ENCODE results near the gene GNAO1.

GNAO1 gene

DNA sequence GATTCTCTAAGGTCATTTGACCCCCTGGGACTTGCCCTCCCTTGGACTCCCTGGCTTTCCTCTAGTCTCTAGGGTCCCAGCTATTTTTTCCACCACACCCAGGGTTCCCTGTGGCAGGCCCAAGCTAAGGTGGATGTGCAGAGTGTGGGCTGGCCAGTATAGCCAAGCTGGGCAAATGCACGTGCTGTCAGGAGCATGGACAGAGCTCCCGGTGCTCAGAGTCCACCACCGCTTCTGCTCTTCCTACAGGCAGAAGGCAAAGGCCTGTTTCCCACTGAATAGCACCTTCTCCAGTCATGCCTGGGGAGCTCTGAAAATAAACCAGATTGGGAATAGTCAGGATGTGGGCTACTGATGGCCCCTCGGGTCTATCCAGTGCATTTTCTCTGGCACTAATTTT is 53.3 kb downstream of the GNAO1 start:
- DNase-seq = no peak

DNA sequence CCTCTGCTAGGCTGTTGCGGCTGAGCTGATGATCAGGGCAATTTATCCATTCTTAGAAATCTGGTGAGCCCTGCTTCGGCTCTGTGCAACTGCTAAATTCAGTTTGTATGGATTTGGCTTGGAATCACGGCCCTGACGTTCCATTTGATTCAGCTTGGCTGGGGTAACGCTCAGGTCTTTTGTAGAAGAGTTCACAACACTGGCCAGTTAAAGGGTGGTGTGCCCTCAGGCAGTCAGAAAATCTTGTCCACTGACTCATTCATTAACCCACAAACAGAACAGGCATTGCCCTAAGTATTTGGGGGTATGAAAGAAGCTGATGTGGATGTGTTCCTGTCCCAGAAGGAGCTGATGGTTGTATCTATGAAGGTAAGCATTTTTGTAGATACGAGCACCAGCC is 53.9 kb downstream of the GNAO1 start:
- no peak for DNase-seq

DNA sequence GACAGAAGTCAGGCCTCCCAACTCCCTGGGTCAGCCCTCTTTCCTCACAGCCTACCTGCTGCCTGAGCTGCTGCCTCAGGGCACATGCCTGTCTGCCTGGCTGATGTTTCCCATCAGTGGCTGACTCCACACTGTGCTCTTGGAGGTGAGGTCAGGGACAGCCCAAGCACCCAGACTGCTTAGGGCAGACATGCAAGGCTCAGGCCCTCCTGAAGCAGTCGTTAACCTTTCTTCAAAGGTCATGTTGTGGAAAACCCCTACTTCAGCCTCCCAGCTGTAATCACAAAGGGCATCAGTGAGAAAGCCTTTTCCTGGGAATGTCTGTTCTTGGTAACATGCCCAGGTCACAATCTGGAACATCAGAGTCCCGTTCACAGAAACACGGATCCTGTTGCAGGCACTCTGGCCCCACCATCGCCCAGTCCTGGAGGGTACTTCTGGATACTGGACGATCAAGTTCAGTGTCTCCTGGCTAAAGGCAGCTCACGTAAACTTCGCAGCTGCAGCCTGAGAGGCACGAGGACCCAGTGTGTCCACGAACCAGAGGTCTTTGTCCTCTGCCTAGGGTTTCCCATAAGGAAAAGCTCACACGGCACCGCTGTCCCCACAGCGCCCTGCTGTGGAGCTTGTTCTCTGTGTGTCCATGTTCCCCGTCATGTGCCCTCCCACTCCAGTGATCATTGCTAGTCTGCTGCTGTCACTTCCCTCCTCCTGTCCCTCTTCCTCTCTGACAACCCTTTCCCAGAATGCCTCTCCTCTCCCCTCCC is 54.9 kb downstream of the GNAO1 start:
- no peak for DNase-seq

DNA sequence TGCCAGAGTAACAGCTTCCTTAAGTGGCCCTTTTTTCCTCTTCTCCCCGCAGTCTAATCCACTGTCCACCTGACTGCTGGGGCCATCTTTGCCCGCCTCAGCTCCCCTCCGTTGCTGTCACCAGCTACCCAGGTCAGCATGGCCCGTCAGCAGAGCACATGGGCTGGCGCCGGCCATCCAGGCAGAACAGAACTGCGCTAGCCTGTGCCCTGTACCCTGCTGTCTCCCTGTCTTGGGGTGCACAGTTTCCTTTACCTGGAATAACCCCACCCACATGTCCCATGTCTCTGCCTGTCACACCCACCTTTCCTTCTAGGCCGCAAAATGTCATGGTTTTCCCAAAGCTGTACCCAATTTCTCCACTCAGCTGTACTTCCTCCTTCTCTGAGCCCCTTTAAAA is 55.7 kb downstream of the GNAO1 start:
- no peak for DNase-seq

DNA sequence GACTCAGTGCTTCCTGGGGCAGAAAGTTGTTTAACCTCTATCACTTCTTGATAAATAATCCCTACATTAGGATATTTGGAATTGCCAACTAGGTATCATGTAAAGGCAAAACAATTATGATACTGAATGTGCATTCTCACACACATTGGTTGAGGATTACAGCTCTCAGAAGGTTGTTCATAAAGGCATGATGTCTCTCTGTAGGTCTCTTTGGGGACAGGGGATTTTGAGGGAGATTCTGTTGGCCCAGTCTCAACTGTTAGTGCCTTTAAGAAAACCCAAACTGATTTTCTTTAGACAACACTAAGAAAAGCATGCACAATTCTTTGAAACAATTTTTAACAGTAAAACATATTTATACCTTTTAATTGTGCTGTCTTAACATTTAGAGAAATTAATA is 56.5 kb downstream of the GNAO1 start:
- no peak for DNase-seq

DNA sequence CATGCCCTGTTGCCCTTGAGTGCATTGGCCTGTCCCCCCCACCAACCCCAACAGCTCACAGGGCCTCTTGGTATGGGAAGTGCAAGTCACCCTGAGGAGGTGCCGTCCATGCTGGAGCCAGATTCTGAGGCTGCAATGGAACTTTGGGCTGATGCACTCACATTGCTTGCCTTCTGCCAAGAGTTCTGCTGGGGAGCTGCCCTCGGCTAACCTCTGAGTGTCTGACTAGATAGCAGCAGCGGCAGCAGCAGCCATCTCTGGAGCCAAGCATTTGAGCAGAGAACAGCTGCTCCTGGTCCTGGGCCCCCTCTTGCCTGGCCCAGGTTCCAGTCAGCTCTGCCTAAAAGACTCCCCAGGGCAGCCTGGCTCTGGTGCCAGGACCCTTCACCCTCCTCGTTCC is 61.5 kb downstream of the GNAO1 start:
- no peak for DNase-seq

DNA sequence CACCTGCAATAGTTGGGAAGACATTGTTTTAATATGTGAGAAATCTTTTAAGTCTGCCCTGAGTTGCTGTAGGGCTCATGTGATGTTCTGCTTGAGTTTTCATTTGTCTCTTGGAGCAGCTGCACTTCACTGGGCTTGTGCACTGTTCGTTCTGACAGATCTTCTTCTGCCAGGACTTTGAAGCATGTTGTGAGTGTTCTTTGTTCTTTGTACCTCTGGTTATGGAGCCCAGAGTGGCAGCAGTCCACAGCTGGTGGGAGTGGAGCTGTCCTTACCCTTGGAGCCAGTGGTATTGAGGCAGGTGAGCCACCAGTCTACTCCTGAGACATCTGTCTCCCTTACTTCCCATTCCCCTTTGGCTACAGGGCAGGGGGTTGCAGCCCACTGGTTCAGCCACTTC is 64.6 kb downstream of the GNAO1 start:
- no peak for DNase-seq

DNA sequence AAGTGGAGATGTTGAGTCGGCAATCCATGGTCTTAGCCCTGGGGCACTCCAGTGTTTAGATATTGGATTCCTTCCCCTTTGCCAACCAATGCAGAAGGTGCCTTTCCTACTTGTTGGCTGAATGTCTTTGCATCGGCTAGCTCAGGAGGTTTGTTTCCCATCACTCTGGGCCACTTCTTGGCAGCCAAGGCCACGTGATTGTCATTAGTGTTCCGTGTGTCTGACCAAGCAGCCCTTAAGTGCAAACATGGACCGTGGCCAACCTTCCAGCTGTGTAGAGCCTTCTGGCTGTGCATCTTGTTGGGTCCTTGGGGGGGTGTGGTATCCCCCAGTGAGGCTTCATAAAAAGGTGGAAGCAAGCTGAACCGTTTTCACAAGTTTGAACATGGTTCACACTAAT is 66.0 kb downstream of the GNAO1 start:
- no peak for DNase-seq

DNA sequence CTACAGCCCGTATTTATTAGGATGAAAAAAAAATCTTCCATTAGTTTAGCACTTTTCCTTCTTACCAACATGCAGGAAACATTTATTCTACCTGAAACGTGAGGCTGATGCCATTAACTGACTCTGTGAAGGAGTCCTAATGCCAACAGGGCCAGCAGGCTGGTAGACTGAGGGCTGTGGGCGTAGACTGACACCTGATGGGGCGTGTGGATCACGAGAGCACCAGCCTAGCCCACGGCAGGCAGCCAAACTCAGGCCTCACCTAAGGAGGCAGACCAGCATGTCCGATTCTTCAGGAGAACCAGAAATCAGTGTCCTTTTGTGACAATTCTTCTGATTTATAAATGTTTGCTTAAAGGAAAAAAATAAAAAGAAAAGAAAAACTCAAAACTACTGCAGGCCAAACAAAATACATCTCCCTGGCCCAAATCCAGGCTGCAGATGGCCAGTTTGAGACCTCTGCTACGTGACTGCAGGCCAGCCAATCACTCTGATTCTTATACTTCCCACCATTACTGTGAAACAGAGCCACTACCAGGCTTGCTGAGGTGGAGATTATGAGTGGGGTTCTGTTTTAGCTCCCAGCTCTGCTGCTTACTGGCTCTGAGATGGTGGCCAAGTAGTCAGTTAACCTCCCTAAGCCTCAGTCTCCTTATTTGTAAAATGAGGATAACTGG is 66.5 kb downstream of the GNAO1 start:
- DNase-seq = no peak

DNA sequence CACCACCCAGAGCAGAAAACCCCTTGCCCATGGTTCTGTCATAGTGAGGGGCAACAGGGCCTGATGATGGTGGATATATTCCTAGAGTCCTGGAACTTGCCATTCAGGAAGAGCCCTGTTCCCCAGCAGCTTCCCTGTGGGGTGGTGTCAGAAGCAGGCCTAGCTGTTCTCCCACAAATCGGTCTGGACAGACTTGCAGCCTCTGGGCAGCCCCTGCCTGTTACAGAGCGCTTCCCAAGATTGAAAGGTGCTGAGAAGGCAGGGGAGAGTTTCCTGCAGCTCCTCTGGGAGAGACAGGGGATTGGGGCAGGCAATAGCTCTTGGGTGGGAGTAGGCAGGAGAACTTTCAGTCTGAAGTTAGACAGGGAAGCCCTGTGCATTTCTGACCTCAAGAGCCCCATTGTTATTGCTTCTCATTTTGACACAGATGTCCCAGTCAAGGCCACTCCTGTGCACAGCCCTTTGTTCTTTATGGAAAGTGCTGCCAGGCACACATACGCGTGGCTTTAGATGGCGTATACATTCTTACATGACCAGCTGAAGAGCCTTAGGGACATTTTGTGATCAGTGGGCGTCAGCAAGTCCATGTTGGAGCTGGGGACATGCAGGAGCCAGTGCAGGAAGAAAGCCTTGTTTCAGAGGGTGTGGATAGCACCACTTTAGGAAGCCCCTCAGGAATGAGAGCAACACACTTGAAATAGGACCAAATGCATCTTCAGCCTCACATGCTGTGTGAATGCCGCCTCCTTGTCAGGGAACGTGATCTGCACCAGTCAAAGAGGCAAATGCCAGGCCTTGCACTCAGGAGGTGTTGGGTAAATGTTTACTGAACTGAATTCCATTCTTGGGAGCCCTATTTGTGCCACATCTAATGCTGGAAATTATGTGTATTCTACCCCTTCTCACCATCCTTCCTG is 67.5 kb downstream of the GNAO1 start:
- DNase-seq = no peak

DNA sequence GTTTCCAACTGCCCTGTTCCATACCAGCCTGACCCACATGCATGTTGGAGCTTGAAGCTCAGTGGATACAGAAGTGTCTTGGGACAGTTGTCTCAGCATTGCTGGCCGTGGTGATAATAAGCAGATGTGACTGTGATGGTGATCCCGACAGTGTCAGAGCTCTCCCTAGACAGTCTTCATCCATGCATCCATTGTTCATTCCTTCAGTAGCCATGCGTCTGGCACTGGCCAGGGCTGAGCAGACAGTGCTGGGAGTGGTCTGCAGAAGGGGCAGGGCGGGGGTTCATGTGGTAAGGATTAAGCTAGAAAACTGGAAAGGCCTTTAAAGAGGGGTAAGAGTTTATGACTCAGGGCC is 68.1 kb downstream of the GNAO1 start:
- DNase-seq = no peak

DNA sequence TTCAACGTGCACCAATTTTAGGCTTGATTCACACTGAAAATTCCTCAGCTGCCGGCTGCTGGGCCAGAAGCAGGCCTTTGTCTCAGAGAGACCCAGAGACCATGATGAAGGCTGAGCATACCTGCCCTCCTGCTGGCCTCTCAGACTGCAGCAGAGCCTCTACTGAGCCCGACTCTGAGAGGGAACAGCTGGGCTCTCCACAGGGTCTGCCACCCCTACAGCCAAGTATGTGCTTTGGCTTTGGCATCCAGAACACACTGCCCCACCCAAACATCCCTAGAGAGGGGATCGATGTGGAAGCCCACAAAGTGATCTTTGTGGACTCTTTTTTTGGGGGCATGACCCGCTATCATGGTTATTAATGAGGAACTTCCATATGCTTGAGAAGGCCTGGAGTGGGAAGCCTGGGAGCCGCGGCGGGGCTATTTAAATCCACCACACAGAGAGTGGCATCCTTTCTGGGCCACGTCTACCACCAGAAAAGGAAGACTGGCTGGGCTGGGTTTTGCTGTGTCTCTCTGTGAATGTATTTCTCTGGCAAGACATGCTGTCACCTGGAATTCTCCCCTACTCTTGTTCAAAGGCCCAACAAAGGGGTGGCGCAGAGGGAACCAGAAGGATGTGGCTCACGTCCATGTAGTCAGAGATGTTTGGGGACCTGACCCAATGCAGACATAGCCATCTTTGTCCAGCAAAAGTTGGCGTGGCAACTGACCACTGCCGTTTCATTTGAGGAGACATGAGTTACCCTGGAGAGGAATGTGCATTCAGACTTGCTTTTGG is 69.3 kb downstream of the GNAO1 start:
- no peak for DNase-seq

DNA sequence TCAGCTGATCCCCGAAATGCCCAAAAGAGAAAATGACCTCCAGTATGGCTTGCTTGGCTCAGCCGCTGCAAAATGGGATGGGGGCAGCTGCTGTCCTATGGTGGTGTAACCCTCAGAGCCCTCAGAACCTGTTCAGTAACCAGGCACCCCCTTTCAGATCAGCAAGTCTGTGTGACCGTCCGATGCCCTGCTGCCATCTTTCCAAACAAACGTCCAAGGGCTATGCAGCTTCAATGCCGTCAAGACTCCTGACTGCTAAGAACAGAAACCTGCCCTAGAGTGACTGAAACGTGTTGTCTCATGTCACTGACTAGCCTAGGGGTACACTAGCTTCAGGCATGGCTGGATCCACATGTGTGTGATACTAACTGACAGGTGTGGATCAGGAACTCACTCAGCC is 70.4 kb downstream of the GNAO1 start:
- no peak for DNase-seq

DNA sequence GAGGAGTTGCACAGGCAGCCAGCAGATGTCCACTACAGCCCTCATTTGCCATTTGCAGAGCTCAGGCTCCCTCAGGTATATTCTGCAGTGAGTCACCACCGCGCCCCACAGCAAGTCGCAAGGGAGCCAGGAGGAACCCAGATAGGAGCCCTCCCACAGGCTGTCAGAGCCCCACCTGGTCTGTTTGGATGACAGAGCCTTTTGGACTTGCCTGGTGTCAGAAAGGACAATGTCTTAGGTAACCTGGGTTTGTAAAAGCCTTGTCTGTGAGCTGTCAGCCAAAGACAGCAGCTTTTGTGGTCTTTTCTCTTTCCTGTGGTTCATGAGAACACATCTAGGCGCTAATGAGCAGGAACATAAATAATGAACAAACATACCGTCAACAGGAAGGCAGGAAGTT is 70.9 kb downstream of the GNAO1 start:
- DNase-seq = no peak

DNA sequence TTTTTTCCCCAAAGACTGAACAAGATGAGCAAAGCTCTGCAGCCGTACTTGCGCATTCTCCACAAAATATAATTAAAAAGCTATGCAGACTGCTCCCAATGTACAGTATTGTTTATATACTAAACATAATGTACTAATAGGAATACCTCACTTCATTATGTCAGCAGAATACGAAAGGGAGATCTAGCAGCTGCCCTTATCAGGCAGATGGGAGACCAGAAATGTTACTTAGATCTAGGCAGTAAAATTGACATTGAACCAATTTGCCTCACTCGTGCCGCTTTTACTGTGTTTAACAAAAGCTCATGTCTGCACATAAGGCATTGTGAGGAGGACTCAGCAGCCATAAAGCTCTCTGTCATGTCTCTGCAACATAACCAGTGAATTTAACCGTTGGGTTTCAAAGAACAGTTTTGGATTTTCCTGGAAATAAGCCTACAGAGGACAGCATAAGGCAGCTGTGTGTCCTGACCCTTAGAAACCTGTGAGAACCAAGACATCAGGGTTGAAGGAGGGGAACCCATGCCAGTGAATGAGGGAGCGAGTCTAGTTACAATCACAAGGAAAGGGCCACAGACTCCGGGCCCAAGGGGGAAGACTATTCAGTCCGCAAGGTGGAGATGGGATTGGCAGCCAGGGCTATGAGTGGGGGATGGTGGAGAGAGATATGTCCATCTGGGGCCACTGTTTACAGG is 71.4 kb downstream of the GNAO1 start:
- no peak for DNase-seq

DNA sequence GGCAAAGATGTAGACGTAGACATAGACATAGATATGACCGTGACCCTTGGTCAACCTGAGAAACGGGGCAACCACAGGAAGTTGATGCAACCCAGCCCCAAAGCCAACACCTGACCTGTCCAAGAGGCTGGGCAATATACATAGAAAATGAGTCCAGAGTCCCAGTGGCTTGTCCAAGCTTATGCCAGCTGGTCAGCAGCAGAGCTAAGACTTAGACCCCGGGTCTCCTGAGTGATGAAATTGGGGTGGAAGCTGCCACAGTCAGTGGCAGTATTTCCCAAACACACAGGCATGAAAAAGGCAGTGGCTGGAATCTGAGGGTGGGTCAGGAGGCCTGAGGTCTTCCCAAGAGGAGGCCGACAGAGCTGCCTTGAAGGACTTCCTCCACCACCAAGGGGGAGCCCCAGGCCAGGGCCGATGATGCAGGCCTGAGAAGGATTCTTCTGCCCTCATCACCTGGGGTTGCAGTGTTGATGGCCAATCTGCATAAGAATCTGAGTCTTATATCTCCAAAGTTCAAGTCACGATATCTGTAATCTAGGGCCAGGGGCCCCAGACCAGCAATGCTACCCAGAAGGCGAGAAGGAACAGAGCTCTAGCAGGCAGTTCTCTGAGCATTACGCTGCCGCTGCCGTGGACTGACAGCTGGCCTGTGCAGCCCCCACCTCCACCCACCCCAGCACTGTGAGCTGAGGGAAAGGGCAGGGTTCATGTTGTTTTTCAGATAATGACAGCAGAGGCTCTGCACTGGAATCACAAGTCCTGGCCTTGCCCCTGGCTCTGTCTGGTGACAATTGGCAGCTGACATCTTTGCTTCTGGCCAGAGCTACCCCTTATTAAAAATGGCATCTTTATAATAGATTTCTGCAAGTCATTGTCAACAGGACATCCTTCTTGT is 72.7 kb downstream of the GNAO1 start:
- DNase-seq = no peak

DNA sequence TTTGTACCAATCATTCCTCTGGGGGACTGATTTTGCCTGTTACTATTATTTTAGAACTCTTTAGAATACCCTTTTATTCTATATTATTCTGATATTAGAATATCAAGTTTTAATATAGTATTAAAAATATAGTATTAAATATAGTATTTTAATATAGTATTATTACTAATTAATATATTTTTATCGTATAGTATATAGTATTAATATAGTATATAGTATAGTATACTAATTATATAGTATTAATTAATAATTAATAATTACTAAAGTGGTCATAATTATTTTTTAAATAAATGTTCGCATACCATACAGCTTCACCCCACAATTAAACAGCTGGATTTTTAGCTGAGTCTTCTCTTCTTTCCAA is 73.3 kb downstream of the GNAO1 start:
- DNase-seq = no peak

DNA sequence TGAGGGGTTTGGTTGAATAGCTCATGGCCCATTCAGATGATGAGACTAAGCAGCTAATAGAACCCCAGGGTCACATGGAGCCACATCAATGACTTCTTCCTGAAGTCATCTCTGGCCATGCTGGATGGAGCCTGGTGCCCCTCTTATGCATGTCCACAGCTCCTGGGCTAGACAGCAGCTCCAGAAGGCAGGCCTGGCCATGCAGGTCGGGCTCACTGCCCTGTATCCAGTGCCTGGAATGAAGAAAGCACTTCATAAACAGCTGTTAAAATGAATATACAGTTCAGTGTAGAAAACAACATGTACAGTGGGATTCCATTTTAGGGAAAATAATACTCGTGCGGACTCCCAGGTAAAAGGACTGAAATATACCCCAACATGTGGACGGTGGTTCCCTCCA is 73.9 kb downstream of the GNAO1 start:
- DNase-seq = no peak

DNA sequence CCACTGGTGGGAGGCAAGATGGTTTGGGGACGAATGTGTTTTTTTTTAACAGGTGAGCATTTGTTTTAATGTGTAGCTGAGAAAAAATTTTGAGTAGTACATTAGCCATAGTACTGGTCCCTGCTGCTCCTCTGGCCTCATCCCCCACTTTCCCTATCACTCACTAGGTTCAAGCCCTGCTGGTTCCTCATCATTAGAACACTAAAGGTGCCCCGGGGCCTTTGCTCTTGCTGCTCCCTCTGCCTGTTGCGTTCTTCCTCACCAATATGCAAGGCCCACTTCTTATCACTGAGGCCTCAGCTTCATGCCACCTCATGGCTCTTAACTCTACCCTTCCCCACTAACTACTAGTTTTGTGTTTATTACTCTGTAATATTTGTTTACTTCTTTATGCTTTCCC is 74.5 kb downstream of the GNAO1 start:
- no peak for DNase-seq

DNA sequence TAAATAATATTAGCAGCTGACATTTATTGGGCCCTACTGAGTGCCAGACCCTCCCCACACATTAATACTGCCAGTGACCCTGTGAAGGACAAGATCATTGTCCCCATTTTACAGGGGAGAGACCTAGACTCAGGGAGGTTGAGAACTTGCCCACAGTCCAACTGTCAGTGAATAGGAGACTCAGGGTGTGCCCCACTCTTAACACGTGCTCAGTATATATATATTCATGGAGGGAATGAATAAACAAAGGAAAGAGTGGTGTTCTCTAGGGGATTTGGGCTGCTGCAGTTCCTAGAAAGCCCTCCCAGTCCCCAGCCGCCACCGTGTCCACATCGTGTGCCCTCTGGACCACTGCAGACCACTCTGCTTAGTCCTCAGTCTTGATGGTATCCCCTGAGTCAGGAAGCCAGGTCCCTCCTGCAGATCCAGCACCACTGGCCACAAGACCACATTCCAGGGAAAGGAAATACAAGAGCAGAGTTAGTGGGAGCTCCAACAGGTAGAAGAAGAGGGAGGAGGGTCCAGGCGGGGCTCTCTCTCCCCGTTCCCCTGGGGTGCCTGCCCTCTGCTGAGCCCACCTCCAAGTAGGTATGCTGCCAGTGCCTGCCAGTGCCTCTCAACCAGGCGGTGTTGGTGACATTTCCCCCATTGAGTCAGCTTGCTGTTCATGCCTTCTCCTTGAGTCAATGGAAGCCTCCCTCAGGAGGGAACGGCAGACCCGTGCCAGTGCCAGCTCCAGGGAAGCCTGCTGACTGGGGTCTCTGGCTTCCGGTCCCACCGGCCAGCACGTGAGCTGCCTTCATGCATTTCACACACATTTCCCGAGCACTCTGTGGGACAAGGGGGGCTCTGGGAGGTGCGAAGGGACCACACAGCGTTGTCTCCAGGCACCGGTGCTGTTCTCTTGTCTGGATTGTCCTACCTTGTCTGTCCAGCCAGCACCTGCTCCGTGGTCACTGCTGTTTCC is 75.6 kb downstream of the GNAO1 start:
- no peak for DNase-seq
